Measurements from ENCODE around the gene GINS2. TPM values are rescaled to one million over a fixed set of nuclear protein-coding genes. Genes with fewer than 3 reads are reported as not detected.

GINS2 gene
- total RNA-seq, 1 experiment from 2014 or later = 20.2 TPM

DNA sequence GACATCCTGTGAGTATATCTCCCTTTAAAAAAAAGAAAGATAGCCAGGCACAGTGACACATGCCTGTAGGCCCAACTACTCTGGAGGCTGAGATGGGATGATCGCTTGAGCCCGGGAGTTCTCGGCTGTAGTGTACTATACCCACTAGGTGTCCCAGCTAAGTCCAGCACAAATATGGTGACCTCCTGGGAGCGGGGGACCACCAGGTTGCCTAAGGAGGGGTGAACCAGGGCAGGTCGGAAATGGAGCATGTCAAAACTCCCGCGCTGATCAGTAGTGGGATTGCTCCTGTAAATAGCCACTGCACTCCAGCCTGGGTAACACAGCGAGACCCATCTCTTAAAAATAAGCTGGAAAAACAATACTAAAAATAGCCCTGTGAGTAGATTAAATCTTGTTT is 29.4 kb downstream of the GINS2 start:
- ChIA-PET POLR2A (ENCODE audit: unreplicated experiment) (no interaction called here), CTCF (interaction anchor here (0.6 to 0.7 kb wide), 3 partner anchors 59 to 400 kb away, joined by 3 to 10 read pairs (median 4); no protein-coding TSS in a partner anchor)

DNA sequence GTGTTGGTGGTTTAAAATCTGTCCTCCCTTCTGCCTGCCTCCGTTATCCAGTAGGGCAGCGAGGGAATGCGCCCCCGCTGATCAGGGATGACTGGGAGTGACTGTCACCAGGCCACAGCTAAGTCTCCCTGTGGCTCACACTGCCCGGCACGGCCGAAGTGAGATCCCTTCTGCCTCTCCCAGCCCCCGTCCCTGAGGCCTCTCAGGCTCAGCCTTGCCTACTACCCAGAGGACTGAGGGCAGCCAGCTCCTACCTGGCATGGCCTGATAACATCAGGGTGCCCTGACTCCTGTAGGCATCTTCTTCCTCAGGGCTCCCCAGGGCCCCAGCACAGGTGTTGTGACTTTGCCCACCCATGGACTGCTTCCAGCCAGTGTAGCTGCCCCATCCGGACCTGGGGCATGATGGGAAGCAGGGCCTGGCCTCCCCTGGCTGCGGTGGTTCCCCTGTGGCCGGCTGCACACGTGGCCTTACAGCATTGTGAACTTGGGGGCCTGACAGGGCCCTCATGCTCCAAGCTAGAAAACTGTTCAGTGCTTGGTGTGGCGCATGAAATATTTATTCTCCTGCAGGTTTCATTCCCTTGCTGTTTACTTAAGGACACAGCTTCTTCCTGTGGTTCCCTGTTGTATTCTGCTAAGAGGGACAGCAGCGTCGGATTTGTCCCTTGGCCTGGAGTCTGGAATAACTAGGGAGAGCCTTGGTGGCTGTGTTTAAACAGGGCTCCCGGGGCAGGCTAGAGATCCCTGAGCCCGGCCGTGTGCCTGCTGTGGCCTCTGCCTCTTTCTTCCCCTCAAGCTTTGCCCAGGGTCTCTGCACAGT is 30.0 kb downstream of the GINS2 start:
- H3K4me2 ChIP-seq = no peak overlapping the region
- no peak for DNase-seq
- H2AFZ ChIP-seq = no peak overlapping the region
- H4K20me1 ChIP-seq (ENCODE audit: insufficient read depth) = peaks cover 48% of the 10 kb centered on the region
- H3F3A ChIP-seq (ENCODE audit: insufficient read depth, low read depth) = peaks cover 21% of the 10 kb centered on the region; the same call in 1 of the 2 replicates
- H3K4me1 ChIP-seq (replicated peaks; ENCODE audit: insufficient read depth) = no peaks in the 10 kb centered on the region
- POLR2A ChIA-PET (ENCODE audit: unreplicated experiment) = no interaction called here
- H3K36me3 ChIP-seq (ENCODE audit: low read depth) = peaks cover 12% of the 10 kb centered on the region
- intact Hi-C loops (cut with micrococcal nuclease; ENCODE audit: unreplicated experiment) = loop anchor here (1.0 kb wide), 1 partner anchor 102 kb away; no protein-coding TSS in a partner anchor
- H3K9me2 ChIP-seq (ENCODE audit: insufficient read depth) = no peaks in the 10 kb centered on the region
- no peak overlapping the region for H3K4me3 ChIP-seq
- CTCF ChIA-PET = interaction anchor here (0.6 to 0.7 kb wide), 2 partner anchors 60 to 401 kb away, joined by 4 to 10 read pairs; no protein-coding TSS in a partner anchor
- no TSS peak for BruUV-seq (replicated peaks)
- H3K27ac ChIP-seq = no peak overlapping the region
- no peak for TF ChIP-seq EZH2 (IDR thresholded peaks at IDR 0.05; ENCODE audit: low read depth)
- TF ChIP-seq, protein P1, sequence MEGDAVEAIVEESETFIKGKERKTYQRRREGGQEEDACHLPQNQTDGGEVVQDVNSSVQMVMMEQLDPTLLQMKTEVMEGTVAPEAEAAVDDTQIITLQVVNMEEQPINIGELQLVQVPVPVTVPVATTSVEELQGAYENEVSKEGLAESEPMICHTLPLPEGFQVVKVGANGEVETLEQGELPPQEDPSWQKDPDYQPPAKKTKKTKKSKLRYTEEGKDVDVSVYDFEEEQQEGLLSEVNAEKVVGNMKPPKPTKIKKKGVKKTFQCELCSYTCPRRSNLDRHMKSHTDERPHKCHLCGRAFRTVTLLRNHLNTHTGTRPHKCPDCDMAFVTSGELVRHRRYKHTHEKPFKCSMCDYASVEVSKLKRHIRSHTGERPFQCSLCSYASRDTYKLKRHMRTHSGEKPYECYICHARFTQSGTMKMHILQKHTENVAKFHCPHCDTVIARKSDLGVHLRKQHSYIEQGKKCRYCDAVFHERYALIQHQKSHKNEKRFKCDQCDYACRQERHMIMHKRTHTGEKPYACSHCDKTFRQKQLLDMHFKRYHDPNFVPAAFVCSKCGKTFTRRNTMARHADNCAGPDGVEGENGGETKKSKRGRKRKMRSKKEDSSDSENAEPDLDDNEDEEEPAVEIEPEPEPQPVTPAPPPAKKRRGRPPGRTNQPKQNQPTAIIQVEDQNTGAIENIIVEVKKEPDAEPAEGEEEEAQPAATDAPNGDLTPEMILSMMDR (conservative IDR thresholded peaks at IDR 0.05) = no peak
- H3K27me3 ChIP-seq (ENCODE audit: insufficient read depth, low read depth) = no peaks in the 10 kb centered on the region
- H3K9me3 ChIP-seq (ENCODE audit: insufficient read depth, low read depth) = no peaks in the 10 kb centered on the region
- H3K79me2 ChIP-seq (ENCODE audit: low read depth) = 0 out of 2 replicates have a peak, but pooled peaks cover 3% of the 10 kb centered on the region

More for the DNA sequence above, 29.4 kb downstream of the GINS2 start:
- Histone ChIP-seq H3K9me3 (ENCODE audit: insufficient read depth, low read depth) (no peaks in the 10 kb centered on the region), H2AFZ (no peak overlapping the region), H3K9me2 (ENCODE audit: insufficient read depth) (no peaks in the 10 kb centered on the region), H3K4me2 (no peak overlapping the region), H4K20me1 (ENCODE audit: insufficient read depth) (peaks cover 42% of the 10 kb centered on the region), H3K4me3 (no peak overlapping the region), H3F3A (ENCODE audit: insufficient read depth, low read depth) (peaks cover 21% of the 10 kb centered on the region; the same call in 1 of the 2 replicates), H3K27me3 (ENCODE audit: insufficient read depth, low read depth) (no peaks in the 10 kb centered on the region), H3K79me2 (ENCODE audit: low read depth) (no peaks in the 10 kb centered on the region), H3K27ac (no peak overlapping the region), H3K36me3 (ENCODE audit: low read depth) (peaks cover 16% of the 10 kb centered on the region), H3K4me1 (replicated peaks; ENCODE audit: insufficient read depth) (no peaks in the 10 kb centered on the region)
- TF ChIP-seq, protein P1 (conservative IDR thresholded peaks at IDR 0.05) = no peak
- no peak for TF ChIP-seq EZH2 (IDR thresholded peaks at IDR 0.05; ENCODE audit: low read depth)
- intact Hi-C loops (cut with micrococcal nuclease; ENCODE audit: unreplicated experiment) = loop anchor here (1.0 kb wide), 1 partner anchor 101 kb away; no protein-coding TSS in a partner anchor
- BruUV-seq (replicated peaks) = no TSS peak
- DNase-seq = no peak

DNA sequence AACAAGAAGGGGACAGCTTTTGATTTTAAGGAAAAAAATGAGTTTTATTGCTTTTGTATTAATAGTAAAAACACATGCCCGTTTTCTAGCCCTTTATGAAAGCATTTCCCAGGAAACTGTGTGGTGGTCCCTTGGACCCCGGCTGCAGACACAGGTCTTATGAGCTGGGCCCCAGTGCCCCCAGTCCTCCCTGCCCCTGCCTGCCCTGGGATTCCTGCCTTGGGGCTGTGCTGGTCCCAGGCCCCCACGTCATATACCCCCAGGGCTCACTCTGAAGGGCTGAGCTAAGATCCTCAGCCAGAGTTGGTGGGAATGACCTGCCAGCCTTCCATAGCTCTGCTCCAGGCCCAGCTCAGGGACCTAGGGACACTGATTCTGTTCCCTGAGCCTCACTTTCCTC is 30.8 kb downstream of the GINS2 start:
- POLR2A ChIA-PET (ENCODE audit: unreplicated experiment) = no interaction called here
- no TSS peak for BruUV-seq (replicated peaks)
- Histone ChIP-seq H3K27ac (no peak overlapping the region), H3F3A (ENCODE audit: insufficient read depth, low read depth) (peaks cover 21% of the 10 kb centered on the region; the same call in 1 of the 2 replicates), H3K36me3 (ENCODE audit: low read depth) (peaks cover 8% of the 10 kb centered on the region), H3K9me2 (ENCODE audit: insufficient read depth) (no peaks in the 10 kb centered on the region), H3K4me2 (no peak overlapping the region), H3K27me3 (ENCODE audit: insufficient read depth, low read depth) (no peaks in the 10 kb centered on the region), H2AFZ (no peak overlapping the region), H3K9me3 (ENCODE audit: insufficient read depth, low read depth) (no peaks in the 10 kb centered on the region), H4K20me1 (ENCODE audit: insufficient read depth) (peaks cover 53% of the 10 kb centered on the region), H3K79me2 (ENCODE audit: low read depth) (0 out of 2 replicates have a peak, but pooled peaks cover 7% of the 10 kb centered on the region), H3K4me3 (no peak overlapping the region), H3K4me1 (replicated peaks; ENCODE audit: insufficient read depth) (no peaks in the 10 kb centered on the region)
- DNase-seq = no peak
- CTCF ChIA-PET = no interaction called here
- intact Hi-C loops (cut with micrococcal nuclease; ENCODE audit: unreplicated experiment) = no loop called here
- TF ChIP-seq EZH2 (IDR thresholded peaks at IDR 0.05; ENCODE audit: low read depth) = no peak
- TF ChIP-seq, protein P1 (conservative IDR thresholded peaks at IDR 0.05) = no peak
